ENCODE data around the gene RALGDS. TPM values are rescaled to one million over a fixed set of nuclear protein-coding genes. Genes with fewer than 3 reads are reported as not detected.

RALGDS gene
- total RNA-seq, 3 donors from 2014 or later: 38.3 to 59.4 (median 44.2) TPM

DNA sequence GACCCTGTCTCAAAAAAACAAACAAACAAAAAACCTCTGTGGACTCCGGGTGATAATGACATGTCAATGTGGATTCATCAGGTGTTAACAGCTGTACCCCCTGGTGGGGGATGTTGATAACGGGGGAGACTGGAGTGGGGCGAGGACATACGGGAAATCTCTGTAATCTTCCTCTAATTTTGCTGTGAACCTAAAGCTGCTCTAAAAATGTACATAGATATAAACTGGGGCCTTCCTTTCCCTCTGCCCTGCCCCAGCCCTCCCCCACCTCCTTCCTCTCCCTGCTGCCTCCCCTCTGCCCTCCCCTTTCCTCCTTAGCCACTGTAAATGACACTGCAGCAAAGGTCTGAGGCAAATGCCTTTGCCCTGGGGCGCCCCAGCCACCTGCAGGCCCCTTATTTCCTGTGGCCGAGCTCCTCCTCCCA lies 60.6 kb downstream of the RALGDS start:
- Histone ChIP-seq H3K4me3 (no peak overlapping the region), H3K36me3 (ENCODE audit: low read depth) (no peaks in the 10 kb centered on the region), H3K9me3 (no peaks in the 10 kb centered on the region), H3K4me1 (ENCODE audit: low read depth) (no peaks in the 10 kb centered on the region)
- intact Hi-C loops (cut with DNase I, micrococcal nuclease): no loop called here
- TF ChIP-seq, protein P1, sequence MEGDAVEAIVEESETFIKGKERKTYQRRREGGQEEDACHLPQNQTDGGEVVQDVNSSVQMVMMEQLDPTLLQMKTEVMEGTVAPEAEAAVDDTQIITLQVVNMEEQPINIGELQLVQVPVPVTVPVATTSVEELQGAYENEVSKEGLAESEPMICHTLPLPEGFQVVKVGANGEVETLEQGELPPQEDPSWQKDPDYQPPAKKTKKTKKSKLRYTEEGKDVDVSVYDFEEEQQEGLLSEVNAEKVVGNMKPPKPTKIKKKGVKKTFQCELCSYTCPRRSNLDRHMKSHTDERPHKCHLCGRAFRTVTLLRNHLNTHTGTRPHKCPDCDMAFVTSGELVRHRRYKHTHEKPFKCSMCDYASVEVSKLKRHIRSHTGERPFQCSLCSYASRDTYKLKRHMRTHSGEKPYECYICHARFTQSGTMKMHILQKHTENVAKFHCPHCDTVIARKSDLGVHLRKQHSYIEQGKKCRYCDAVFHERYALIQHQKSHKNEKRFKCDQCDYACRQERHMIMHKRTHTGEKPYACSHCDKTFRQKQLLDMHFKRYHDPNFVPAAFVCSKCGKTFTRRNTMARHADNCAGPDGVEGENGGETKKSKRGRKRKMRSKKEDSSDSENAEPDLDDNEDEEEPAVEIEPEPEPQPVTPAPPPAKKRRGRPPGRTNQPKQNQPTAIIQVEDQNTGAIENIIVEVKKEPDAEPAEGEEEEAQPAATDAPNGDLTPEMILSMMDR (IDR thresholded peaks at IDR 0.05): no peak
- ATAC-seq (peak; percentile 48), DNase-seq (no peak)

DNA sequence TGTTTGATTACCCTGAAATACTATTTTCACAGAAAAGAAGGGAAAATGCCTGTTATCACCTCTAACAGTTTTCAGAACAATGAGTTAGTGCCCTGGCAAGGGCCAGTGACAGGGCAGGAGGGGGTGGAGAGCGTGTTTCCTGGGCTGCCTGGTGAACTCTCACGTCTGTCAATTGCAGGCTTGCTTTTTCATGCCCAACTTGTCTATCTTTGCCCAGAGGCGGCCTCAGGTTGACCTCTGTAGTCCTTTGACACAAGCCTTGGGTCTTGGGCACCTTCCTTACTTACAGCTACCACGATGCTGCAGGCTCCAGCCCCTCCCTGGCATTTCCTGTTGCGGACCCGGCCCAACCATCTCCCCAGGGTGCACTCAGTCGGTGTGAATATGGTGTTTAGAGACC lies 61.4 kb downstream of the RALGDS start:
- Histone ChIP-seq H3K4me1 (ENCODE audit: low read depth) (no peaks in the 10 kb centered on the region), H3K9me3 (no peaks in the 10 kb centered on the region), H3K4me3 (no peak overlapping the region), H3K36me3 (ENCODE audit: low read depth) (peaks cover 5% of the 10 kb centered on the region)
- ATAC-seq: no peak
- DNase-seq: no peak
- TF ChIP-seq, protein P1 (IDR thresholded peaks at IDR 0.05): no peak
- intact Hi-C loops (cut with DNase I, micrococcal nuclease): no loop called here

DNA sequence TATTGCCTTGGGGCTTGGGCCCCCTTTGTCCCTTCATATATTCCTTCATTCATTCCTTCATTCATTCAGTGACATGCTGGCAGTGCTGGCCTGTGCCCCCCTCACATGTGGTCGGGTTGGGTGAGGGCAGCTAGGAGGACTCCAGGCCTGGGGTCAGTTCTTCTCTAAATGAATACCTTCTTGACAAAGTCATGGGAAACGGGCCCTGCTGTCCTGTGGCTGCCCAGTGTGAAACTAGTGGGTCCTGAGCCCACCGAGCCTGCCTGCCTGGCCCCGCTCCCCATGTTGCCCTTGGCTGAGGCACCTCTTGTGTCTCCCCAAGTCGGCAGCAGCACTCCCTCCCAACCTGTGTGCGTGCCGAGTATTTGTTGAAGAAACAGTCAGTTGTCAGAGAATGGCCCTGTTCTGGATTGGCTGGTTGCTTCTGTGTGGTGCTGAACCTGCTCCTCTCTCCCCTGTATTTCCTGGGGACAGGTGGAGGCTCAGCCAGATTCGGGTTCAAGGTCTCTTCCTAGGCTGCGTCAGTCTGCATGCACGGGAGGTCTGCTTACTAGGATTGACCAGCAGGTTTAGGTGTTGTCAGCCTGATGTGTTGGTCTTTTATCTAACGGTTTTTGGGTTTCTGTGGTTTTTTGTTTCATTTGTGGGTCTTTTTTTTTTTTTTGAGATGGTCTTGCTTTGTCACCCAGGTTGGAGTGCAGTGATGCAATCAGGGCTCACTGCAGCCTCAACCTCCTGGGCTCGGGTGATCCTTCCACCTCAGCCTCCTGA lies 62.3 kb downstream of the RALGDS start:
- Histone ChIP-seq H3K4me3 (no peak overlapping the region), H3K9me3 (no peaks in the 10 kb centered on the region), H3K36me3 (ENCODE audit: low read depth) (peaks cover 14% of the 10 kb centered on the region), H3K4me1 (ENCODE audit: low read depth) (no peaks in the 10 kb centered on the region)
- DNase-seq: no peak
- no peak for ATAC-seq
- intact Hi-C loops (cut with DNase I, micrococcal nuclease): no loop called here
- TF ChIP-seq, protein P1 (IDR thresholded peaks at IDR 0.05): no peak

DNA sequence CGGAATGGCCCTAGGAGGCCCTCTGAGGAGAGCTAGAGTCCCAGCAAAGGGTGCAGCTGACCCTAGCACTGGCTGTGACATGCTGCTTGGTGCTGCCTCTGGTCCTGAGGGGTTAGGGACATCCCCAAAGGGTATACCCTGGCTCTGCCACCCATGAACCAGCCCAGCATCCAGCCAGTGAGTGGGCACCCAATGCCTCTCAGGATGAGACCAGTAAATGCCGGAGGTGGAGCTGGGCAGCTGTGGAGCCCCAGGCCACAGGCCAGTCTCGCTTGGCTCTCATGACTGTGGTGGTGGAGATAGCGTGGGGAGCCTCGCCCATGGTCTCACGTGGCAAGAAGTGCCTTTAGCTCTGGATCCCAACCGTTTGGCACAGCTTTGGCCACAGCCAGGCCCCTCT lies 63.0 kb downstream of the RALGDS start:
- ATAC-seq (no peak), DNase-seq (no peak)
- no peak overlapping the region for H3K4me3 ChIP-seq
- H3K4me1 ChIP-seq (ENCODE audit: low read depth): no peaks in the 10 kb centered on the region
- no peaks in the 10 kb centered on the region for H3K9me3 ChIP-seq
- peaks cover 19% of the 10 kb centered on the region for H3K36me3 ChIP-seq (ENCODE audit: low read depth)
- TF ChIP-seq, protein P1 (IDR thresholded peaks at IDR 0.05): no peak
- intact Hi-C loops (cut with DNase I, micrococcal nuclease): no loop called here

DNA sequence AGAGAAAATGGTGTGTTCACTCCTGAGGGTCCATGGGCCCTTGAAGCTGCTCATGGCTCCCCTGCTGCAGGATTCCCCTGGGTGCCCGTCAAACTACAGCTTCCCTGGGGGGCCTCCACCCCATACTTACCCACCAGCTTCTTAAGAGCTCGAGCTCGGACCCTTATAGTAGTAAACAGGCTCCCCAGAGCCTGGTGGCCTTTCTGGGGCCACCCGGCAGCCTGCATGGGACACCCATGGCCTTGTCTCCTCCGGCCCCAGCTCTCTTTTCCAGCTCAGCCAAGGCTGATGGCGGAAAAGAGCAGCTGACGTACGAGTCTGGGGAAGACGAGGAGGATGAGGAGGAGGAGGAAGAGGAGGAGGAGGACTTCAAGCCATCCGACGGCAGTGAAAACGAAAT lies 63.5 kb downstream of the RALGDS start:
- peaks cover 19% of the 10 kb centered on the region for H3K36me3 ChIP-seq (ENCODE audit: low read depth)
- H3K9me3 ChIP-seq: no peaks in the 10 kb centered on the region
- intact Hi-C loops (cut with DNase I, micrococcal nuclease): no loop called here
- no peak overlapping the region for H3K4me3 ChIP-seq
- TF ChIP-seq, protein P1 (IDR thresholded peaks at IDR 0.05): no peak
- no peak for ATAC-seq
- DNase-seq: no peak
- H3K4me1 ChIP-seq (ENCODE audit: low read depth): no peaks in the 10 kb centered on the region
